Endodermal cell (in vitro differentiated cells): ENCODE data around the gene CGGBP1. TPM values are rescaled to one million over a fixed set of nuclear protein-coding genes. Genes with fewer than 3 reads are reported as not detected.

Source experiments
- DNase-seq: peaks from one replicate; pipeline ENCODE4 v3.0.0-alpha.2; 2017
- H3K27ac ChIP-seq: 2 replicates; pipeline ENCODE4 v1.5.1; 2013; ENCODE audit warnings: mild to moderate bottlenecking, low read depth, low read length, moderate library complexity
- H3K27me3 ChIP-seq: 2 replicates; pipeline ENCODE4 v1.6.1; 2013; ENCODE audit warnings: mild to moderate bottlenecking, low read length, moderate library complexity; ENCODE audit not compliant: insufficient read depth, control insufficient read depth, poor library complexity, severe bottlenecking
- H3K36me3 ChIP-seq: 2 replicates; pipeline ENCODE4 v1.7.0; 2013; ENCODE audit warnings: mild to moderate bottlenecking, low read length, moderate library complexity; ENCODE audit not compliant: control insufficient read depth, insufficient read depth
- H3K4me1 ChIP-seq: one replicate; pipeline ENCODE4 v1.7.0; 2013; ENCODE audit warnings: low read length; ENCODE audit not compliant: control insufficient read depth, insufficient read depth
- H3K4me3 ChIP-seq: 2 replicates; pipeline ENCODE4 v1.5.1; 2013; ENCODE audit warnings: mild to moderate bottlenecking, low read length, moderate library complexity
- H3K9ac ChIP-seq: 2 replicates; pipeline ENCODE4 v1.6.1; 2013; ENCODE audit warnings: mild to moderate bottlenecking, low read length, moderate library complexity; ENCODE audit not compliant: poor library complexity, severe bottlenecking; ENCODE audit errors: extremely low read depth
- H3K9me3 ChIP-seq: 2 replicates; pipeline ENCODE4 v1.6.1; 2013; ENCODE audit warnings: mild to moderate bottlenecking, low read length, moderate library complexity; ENCODE audit not compliant: control insufficient read depth
- H3K27ac Mint-ChIP-seq: 2 replicates; pipeline ENCODE4 v1.8.0; 2020; ENCODE audit warnings: mixed read lengths
- H3K27me3 Mint-ChIP-seq: 2 replicates; pipeline ENCODE4 v1.8.0; 2021; ENCODE audit warnings: mild to moderate bottlenecking, mixed read lengths; ENCODE audit not compliant: insufficient read depth
- H3K36me3 Mint-ChIP-seq: 2 replicates; pipeline ENCODE4 v1.8.0; 2020; ENCODE audit warnings: low read depth, mixed read lengths
- H3K4me1 Mint-ChIP-seq: 2 replicates; pipeline ENCODE4 v1.8.0; 2020; ENCODE audit warnings: mixed read lengths
- H3K4me3 Mint-ChIP-seq: 2 replicates; pipeline ENCODE4 v1.8.0; 2020; ENCODE audit warnings: mild to moderate bottlenecking, moderate library complexity, mixed read lengths
- H3K9me3 Mint-ChIP-seq: 2 replicates; pipeline ENCODE4 v1.8.0; 2020; ENCODE audit warnings: mild to moderate bottlenecking, mixed read lengths
- CTCF ChIP-seq: fragments of 200-600 bp; sonication (generic); conservative IDR thresholded peaks from 2 replicates; pipeline ENCODE4 v1.5.0; 2021; ENCODE audit warnings: antibody characterized with exemption, mild to moderate bottlenecking
- WGBS, 2 experiments: methylation state at CpG; one replicate each; pipeline versions ENCODE4 v1.1.5 to v1.1.7; 2013; ENCODE audit warnings: missing lambda C conversion rate in 2 of 2, mixed read lengths in 1 of 2; ENCODE audit not compliant: insufficient coverage in 1 of 2, insufficient read length in 1 of 2; 5-methylcytosine and 5-hydroxymethylcytosine counted together
- total RNA-seq, 2 donors: library from RNA; stranded (reverse); fragmentation: NEBNext Ultra II Directional in 1 of 2; extraction: Animal tissue kit (Norgen Biotek cat#: 25700) in 1 of 2; gene quantifications; 2 replicates in 1 of 2; 3 replicates in 1 of 2; pipeline ENCODE4 v1.2.1, GENCODE V29; 2021

The CGGBP1 gene
- total RNA-seq, 2 donors from 2014 or later = 81.5 to 96.3 TPM

- H3K36me3 Mint-ChIP-seq = no peaks in the 10 kb centered on the region
- H3K4me1 Mint-ChIP-seq = peaks cover 7% of the 10 kb centered on the region
- H3K27ac ChIP-seq = no peak overlapping the region
- DNase-seq = no peak
- no peak overlapping the region for H3K4me3 ChIP-seq
- H3K36me3 ChIP-seq = no peaks in the 10 kb centered on the region
- no peaks in the 10 kb centered on the region for H3K27me3 ChIP-seq
- H3K27ac Mint-ChIP-seq = no peak overlapping the region
- H3K27me3 Mint-ChIP-seq = no peaks in the 10 kb centered on the region
- no peaks in the 10 kb centered on the region for H3K9me3 ChIP-seq
- no peak overlapping the region for H3K9ac ChIP-seq
- H3K9me3 Mint-ChIP-seq = no peaks in the 10 kb centered on the region
- H3K4me1 ChIP-seq = no peaks in the 10 kb centered on the region
- no peak overlapping the region for H3K4me3 Mint-ChIP-seq
- WGBS, 2 experiments = 86 to 87% methylated on average over 3 of the region's 3 CpGs
- no peak for TF ChIP-seq CTCF
Observed at GRCh38 chr3:88002448-88002847, 56.4 kb downstream of the CGGBP1 start.

Other genes with a start within 250 kb of the CGGBP1 start
- 10 to 100 TPM in 1 of 2 donors, 1 to 10 TPM in 1; 7.3 to 10.6 TPM for gene ZNF654, start 250 bp upstream of the CGGBP1 start, total RNA-seq
- 10 to 100 TPM; 35.9 to 37.9 TPM for gene C3orf38, start 91.0 kb upstream of the CGGBP1 start, total RNA-seq